Left colon (tissue), 2 donors: Measurements from ENCODE around the gene ELK3. TPM values are rescaled to one million over a fixed set of nuclear protein-coding genes. Genes with fewer than 3 reads are reported as not detected.
"Not testable (repeated sequence)": the region's sequence is repeated elsewhere in the genome, so short reads cannot be mapped to it uniquely, and the experiment has no call there.

Experiments
- ATAC-seq: fragments of 200-7000 bp; cut with Tn5 transposase; one replicate; pipeline ENCODE4 v1.9.1; 2020; ENCODE audit warnings: mild to moderate bottlenecking, moderate library complexity
- DNase-seq, 2 donors: peaks; one replicate each; pipeline ENCODE4 v3.0.0-alpha.2; 2020
- intact Hi-C, 2 donors: fragments of 100-400 bp; cut with DNase I in 1 of 2; cut with micrococcal nuclease in 1 of 2; formaldehyde crosslinking; loops; one replicate each; pipeline versions ENCODE4 v1.11.2 to v1.14.0; 2022; cut with DNase I, micrococcal nuclease
- total RNA-seq, 2 donors: library from RNA; stranded (reverse); fragmentation: NEBNext Ultra II Directional; extraction: Animal tissue kit (Norgen Biotek cat#: 25700); gene quantifications; one replicate each; pipeline ENCODE4 v1.2.1, GENCODE V29; 2021
- donor health status: DM: no; HTN: no; CAD: no.
- donor health status: DM: yes; HTN: yes; CAD: no.

Gene ELK3
- total RNA-seq, 2 donors from 2014 or later = 7.7 to 9.2 TPM

- intact Hi-C loops, ATAC-seq, DNase-seq: not testable (repeated sequence)
These were observed 123.6 kb downstream of the ELK3 start for GRCh38 chr12:96317801-96318200.

Other genes with a start within 250 kb of the ELK3 start
- 1 to 10 TPM; 2.5 to 2.7 TPM for gene HAL, start 198.0 kb upstream of the ELK3 start, total RNA-seq
- 10 to 100 TPM; 55.3 to 59.1 TPM for gene LTA4H, start 158.8 kb upstream of the ELK3 start, total RNA-seq
- 10 to 100 TPM; 20.6 to 21.0 TPM for gene CDK17, start 206.1 kb downstream of the ELK3 start, total RNA-seq